ENCODE data around the gene SP100. TPM values are rescaled to one million over a fixed set of nuclear protein-coding genes. Genes with fewer than 3 reads are reported as not detected.
"Not testable (repeated sequence)": the region's sequence is repeated elsewhere in the genome, so short reads cannot be mapped to it uniquely, and the experiment has no call there.

SP100 gene
- total and polyA plus RNA-seq, 4 donors, result 8.2 to 43.2 (median 21.1) TPM

- no peak overlapping the region for H3K4me3 ChIP-seq (ENCODE audit: low read depth, low read length)
- WGBS (ENCODE audit: insufficient coverage), result 100% methylated on average over 2 of the region's 4 CpGs
- no peak overlapping the region for H3K27ac ChIP-seq (ENCODE audit: low read depth, low read length)
- H3K36me3 ChIP-seq (ENCODE audit: control insufficient read depth, insufficient read depth, low read length), result no peaks in the 10 kb centered on the region
- H3K9me3 ChIP-seq (ENCODE audit: control insufficient read depth, insufficient read depth, low read length), result peaks cover 2% of the 10 kb centered on the region
- H3K4me1 ChIP-seq (ENCODE audit: control insufficient read depth, insufficient read depth, low read length), result no peaks in the 10 kb centered on the region
- DNase-seq (ENCODE audit: low read depth in 4 of 6, low spot score in 6 of 6), result no peak
- no peaks in the 10 kb centered on the region for H3K27me3 ChIP-seq (ENCODE audit: control insufficient read depth, insufficient read depth, low read length)
These were observed 18.8 kb downstream of the SP100 start for GRCh38 chr2:230434677-230435324.

DNA sequence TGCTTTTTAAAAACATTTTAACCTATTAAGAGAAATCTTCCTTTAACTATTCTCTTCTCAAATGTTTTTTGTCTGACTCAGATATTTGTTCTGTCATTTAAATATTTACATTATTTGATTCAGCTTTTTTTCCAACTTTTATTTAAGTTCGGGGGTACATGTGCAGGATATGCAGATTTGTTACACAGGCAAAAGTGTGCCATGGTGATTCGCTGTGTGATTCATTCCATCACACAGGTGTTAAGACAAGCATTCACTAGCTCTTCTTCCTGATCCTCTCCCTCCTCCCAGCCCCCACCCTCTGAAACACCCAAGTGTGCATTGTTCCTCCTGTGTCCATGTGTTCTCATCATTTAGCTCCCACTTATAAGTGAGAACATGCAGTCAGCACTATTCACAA is 19.4 kb downstream of the SP100 start:
- no peak overlapping the region for H3K4me3 ChIP-seq (ENCODE audit: low read depth, low read length)
- peaks cover 2% of the 10 kb centered on the region for H3K9me3 ChIP-seq (ENCODE audit: control insufficient read depth, insufficient read depth, low read length)
- H3K27me3 ChIP-seq (ENCODE audit: control insufficient read depth, insufficient read depth, low read length), result no peaks in the 10 kb centered on the region
- H3K27ac ChIP-seq (ENCODE audit: low read depth, low read length), result no peak overlapping the region
- 100% methylated on average over 1 of the region's 2 CpGs for WGBS (ENCODE audit: insufficient coverage)
- DNase-seq (ENCODE audit: low read depth in 4 of 6, low spot score in 6 of 6), result no peak
- no peaks in the 10 kb centered on the region for H3K36me3 ChIP-seq (ENCODE audit: control insufficient read depth, insufficient read depth, low read length)
- H3K4me1 ChIP-seq (ENCODE audit: control insufficient read depth, insufficient read depth, low read length), result no peaks in the 10 kb centered on the region

- H3K27ac ChIP-seq (ENCODE audit: low read depth, low read length); H3K4me1 ChIP-seq (ENCODE audit: control insufficient read depth, insufficient read depth, low read length); DNase-seq (ENCODE audit: low read depth in 4 of 6, low spot score in 6 of 6); H3K36me3 ChIP-seq (ENCODE audit: control insufficient read depth, insufficient read depth, low read length); H3K27me3 ChIP-seq (ENCODE audit: control insufficient read depth, insufficient read depth, low read length); H3K4me3 ChIP-seq (ENCODE audit: low read depth, low read length); H3K9me3 ChIP-seq (ENCODE audit: control insufficient read depth, insufficient read depth, low read length): not testable (repeated sequence)
These were observed 23.1 kb downstream of the SP100 start for GRCh38 chr2:230439121-230439520.

- DNase-seq (ENCODE audit: low read depth in 4 of 6, low spot score in 6 of 6), result no peak
- H3K27ac ChIP-seq (ENCODE audit: low read depth, low read length), result no peak overlapping the region
- 80% methylated on average over 2 of the region's 2 CpGs for WGBS (ENCODE audit: insufficient coverage)
- H3K4me1 ChIP-seq (ENCODE audit: control insufficient read depth, insufficient read depth, low read length), result no peaks in the 10 kb centered on the region
- no peaks in the 10 kb centered on the region for H3K27me3 ChIP-seq (ENCODE audit: control insufficient read depth, insufficient read depth, low read length)
- peaks cover 2% of the 10 kb centered on the region for H3K9me3 ChIP-seq (ENCODE audit: control insufficient read depth, insufficient read depth, low read length)
- H3K4me3 ChIP-seq (ENCODE audit: low read depth, low read length), result no peak overlapping the region
- no peaks in the 10 kb centered on the region for H3K36me3 ChIP-seq (ENCODE audit: control insufficient read depth, insufficient read depth, low read length)
These were observed 23.6 kb downstream of the SP100 start for GRCh38 chr2:230439590-230439989.

GRCh38 chr2:230441227-230441897 is 25.4 kb downstream of the SP100 start:
- 63% methylated on average over 1 of the region's 4 CpGs for WGBS (ENCODE audit: insufficient coverage)

GRCh38 chr2:230443541-230443940 is 27.5 kb downstream of the SP100 start:
- Histone ChIP-seq H3K27me3 (ENCODE audit: control insufficient read depth, insufficient read depth, low read length) (no peaks in the 10 kb centered on the region), H3K36me3 (ENCODE audit: control insufficient read depth, insufficient read depth, low read length) (no peaks in the 10 kb centered on the region), H3K4me1 (ENCODE audit: control insufficient read depth, insufficient read depth, low read length) (no peaks in the 10 kb centered on the region), H3K4me3 (ENCODE audit: low read depth, low read length) (no peak overlapping the region), H3K9me3 (ENCODE audit: control insufficient read depth, insufficient read depth, low read length) (no peaks in the 10 kb centered on the region), H3K27ac (ENCODE audit: low read depth, low read length) (no peak overlapping the region)
- no peak for DNase-seq (ENCODE audit: low read depth in 4 of 6, low spot score in 6 of 6)
- no CpG with 5 or more reads among the region's 2 CpGs for WGBS (ENCODE audit: insufficient coverage)

More at GRCh38 chr2:230441227-230441897, 25.4 kb downstream of the SP100 start:
- Histone ChIP-seq H3K27me3 (ENCODE audit: control insufficient read depth, insufficient read depth, low read length) (no peaks in the 10 kb centered on the region), H3K4me1 (ENCODE audit: control insufficient read depth, insufficient read depth, low read length) (no peaks in the 10 kb centered on the region), H3K27ac (ENCODE audit: low read depth, low read length) (no peak overlapping the region), H3K36me3 (ENCODE audit: control insufficient read depth, insufficient read depth, low read length) (no peaks in the 10 kb centered on the region), H3K4me3 (ENCODE audit: low read depth, low read length) (no peak overlapping the region), H3K9me3 (ENCODE audit: control insufficient read depth, insufficient read depth, low read length) (no peaks in the 10 kb centered on the region)
- DNase-seq (ENCODE audit: low read depth in 4 of 6, low spot score in 6 of 6), result no peak

GRCh38 chr2:230444832-230445231 is 28.8 kb downstream of the SP100 start:
- Histone ChIP-seq H3K27ac (ENCODE audit: low read depth, low read length) (no peak overlapping the region), H3K4me3 (ENCODE audit: low read depth, low read length) (no peak overlapping the region), H3K9me3 (ENCODE audit: control insufficient read depth, insufficient read depth, low read length) (no peaks in the 10 kb centered on the region), H3K27me3 (ENCODE audit: control insufficient read depth, insufficient read depth, low read length) (no peaks in the 10 kb centered on the region), H3K36me3 (ENCODE audit: control insufficient read depth, insufficient read depth, low read length) (no peaks in the 10 kb centered on the region), H3K4me1 (ENCODE audit: control insufficient read depth, insufficient read depth, low read length) (no peaks in the 10 kb centered on the region)
- no CpG with 5 or more reads among the region's 2 CpGs for WGBS (ENCODE audit: insufficient coverage)
- no peak for DNase-seq (ENCODE audit: low read depth in 4 of 6, low spot score in 6 of 6)

GRCh38 chr2:230447036-230447435 is 31.0 kb downstream of the SP100 start:
- H3K27ac ChIP-seq (ENCODE audit: low read depth, low read length), result no peak overlapping the region
- no peaks in the 10 kb centered on the region for H3K27me3 ChIP-seq (ENCODE audit: control insufficient read depth, insufficient read depth, low read length)
- no peaks in the 10 kb centered on the region for H3K36me3 ChIP-seq (ENCODE audit: control insufficient read depth, insufficient read depth, low read length)
- no peaks in the 10 kb centered on the region for H3K4me1 ChIP-seq (ENCODE audit: control insufficient read depth, insufficient read depth, low read length)
- no peak overlapping the region for H3K4me3 ChIP-seq (ENCODE audit: low read depth, low read length)
- WGBS (ENCODE audit: insufficient coverage), result 95% methylated on average over 2 of the region's 7 CpGs
- DNase-seq (ENCODE audit: low read depth in 4 of 6, low spot score in 6 of 6), result no peak
- H3K9me3 ChIP-seq (ENCODE audit: control insufficient read depth, insufficient read depth, low read length), result no peaks in the 10 kb centered on the region

- 100% methylated on average over 4 of the region's 8 CpGs for WGBS (ENCODE audit: insufficient coverage)
- Histone ChIP-seq H3K27ac (ENCODE audit: low read depth, low read length) (no peak overlapping the region), H3K9me3 (ENCODE audit: control insufficient read depth, insufficient read depth, low read length) (no peaks in the 10 kb centered on the region)
These were observed 31.8 kb downstream of the SP100 start for GRCh38 chr2:230447455-230448451.

More at GRCh38 chr2:230447455-230448451, 31.8 kb downstream of the SP100 start:
- Histone ChIP-seq H3K27me3 (ENCODE audit: control insufficient read depth, insufficient read depth, low read length) (no peaks in the 10 kb centered on the region), H3K4me1 (ENCODE audit: control insufficient read depth, insufficient read depth, low read length) (no peaks in the 10 kb centered on the region), H3K4me3 (ENCODE audit: low read depth, low read length) (no peak overlapping the region), H3K36me3 (ENCODE audit: control insufficient read depth, insufficient read depth, low read length) (no peaks in the 10 kb centered on the region)
- DNase-seq (ENCODE audit: low read depth in 4 of 6, low spot score in 6 of 6), result no peak
